GM23338 (cell line): ENCODE measurements around the gene WNT6. TPM values are rescaled to one million over a fixed set of nuclear protein-coding genes. Genes with fewer than 3 reads are reported as not detected.

ENCODE experiments used
- ATAC-seq: fragments of 200-7000 bp; cut with Tn5 transposase; 3 replicates; pipeline ENCODE4 v1.9.1; 2020
- DNase-seq: peaks from one replicate; pipeline ENCODE4 v3.0.0-alpha.2; 2015; ENCODE audit warnings: low spot score
- H2AFZ ChIP-seq: fragments of 200-600 bp; sonication (generic); 2 replicates; pipeline ENCODE4 v1.8.0; 2016; ENCODE audit warnings: antibody characterized with exemption, mild to moderate bottlenecking, moderate library complexity
- H3F3A ChIP-seq: fragments of 200-600 bp; sonication (generic); replicated peaks from 2 replicates; pipeline ENCODE4 v1.8.0; 2017; ENCODE audit warnings: antibody characterized with exemption, mixed run types, low read depth
- H3K27ac ChIP-seq: fragments of 200-600 bp; sonication (generic); 2 replicates; pipeline ENCODE4 v1.6.1; 2016; ENCODE audit warnings: low read depth
- H3K27me3 ChIP-seq: fragments of 200-600 bp; sonication (generic); 2 replicates; pipeline ENCODE4 v1.8.0; 2016; ENCODE audit warnings: mild to moderate bottlenecking, mixed run types, moderate library complexity; ENCODE audit not compliant: insufficient read depth
- H3K36me3 ChIP-seq: fragments of 200-600 bp; sonication (generic); 2 replicates; pipeline ENCODE4 v1.8.0; 2016; ENCODE audit warnings: mild to moderate bottlenecking; ENCODE audit not compliant: insufficient read depth
- H3K4me1 ChIP-seq: fragments of 200-600 bp; sonication (generic); 2 replicates; pipeline ENCODE4 v1.8.0; 2016; ENCODE audit warnings: mild to moderate bottlenecking, moderate library complexity; ENCODE audit not compliant: insufficient read depth
- H3K4me2 ChIP-seq: fragments of 200-600 bp; sonication (generic); 2 replicates; pipeline ENCODE4 v1.7.1; 2017; ENCODE audit warnings: mixed run types
- H3K4me3 ChIP-seq: fragments of 200-600 bp; sonication (generic); 2 replicates; pipeline ENCODE4 v1.6.1; 2016; ENCODE audit warnings: mixed run types
- H3K79me2 ChIP-seq: fragments of 200-600 bp; sonication (generic); replicated peaks from 2 replicates; pipeline ENCODE4 v1.8.0; 2017; ENCODE audit warnings: mild to moderate bottlenecking; ENCODE audit not compliant: insufficient read depth
- H3K9me2 ChIP-seq: fragments of 200-600 bp; sonication (generic); 2 replicates; pipeline ENCODE4 v1.8.0; 2017; ENCODE audit not compliant: insufficient read depth
- H4K20me1 ChIP-seq: fragments of 200-600 bp; sonication (generic); replicated peaks from 2 replicates; pipeline ENCODE4 v1.8.0; 2017; ENCODE audit warnings: mild to moderate bottlenecking; ENCODE audit not compliant: insufficient read depth
- H3K27ac Mint-ChIP-seq: 2 replicates; pipeline ENCODE4 v1.8.0; 2020; ENCODE audit warnings: inconsistent platforms, mild to moderate bottlenecking, moderate library complexity, mixed read lengths
- H3K27me3 Mint-ChIP-seq: 3 replicates; pipeline ENCODE4 v1.8.0; 2022; ENCODE audit warnings: low read depth, mild to moderate bottlenecking, moderate library complexity, mixed read lengths, inconsistent platforms; ENCODE audit not compliant: insufficient read depth, poor library complexity
- H3K36me3 Mint-ChIP-seq: 3 replicates; pipeline ENCODE4 v1.8.0; 2021; ENCODE audit warnings: low read depth, mild to moderate bottlenecking, inconsistent platforms, moderate library complexity, mixed read lengths
- H3K4me1 Mint-ChIP-seq: 3 replicates; pipeline ENCODE4 v1.8.0; 2020; ENCODE audit warnings: mild to moderate bottlenecking, inconsistent platforms, mixed read lengths
- H3K4me3 Mint-ChIP-seq: 3 replicates; pipeline ENCODE4 v1.8.0; 2021; ENCODE audit warnings: moderate library complexity, mild to moderate bottlenecking, inconsistent platforms, mixed read lengths
- H3K9me3 Mint-ChIP-seq: 3 replicates; pipeline ENCODE4 v1.8.0; 2020; ENCODE audit warnings: moderate library complexity, mild to moderate bottlenecking, inconsistent platforms, mixed read lengths
- EZH2phosphoT487 ChIP-seq: fragments of 200-600 bp; sonication (generic); IDR thresholded peaks from one replicate; pipeline ENCODE4 v1.8.1; 2018; ENCODE audit warnings: antibody characterized with exemption; ENCODE audit not compliant: unreplicated experiment
- JUNB ChIP-seq: IDR thresholded peaks from one replicate; pipeline ENCODE4 v1.6.1; 2016; ENCODE audit warnings: antibody characterized with exemption; ENCODE audit not compliant: unreplicated experiment
- NANOG ChIP-seq: IDR thresholded peaks from 2 replicates; pipeline ENCODE4 v1.6.1; 2016; ENCODE audit warnings: antibody characterized with exemption, borderline replicate concordance
- POLR2AphosphoS5 ChIP-seq: IDR thresholded peaks from 2 replicates; pipeline ENCODE4 v1.6.1; 2016; ENCODE audit warnings: antibody characterized with exemption, low read depth
- STAT1 ChIP-seq: IDR thresholded peaks from one replicate; pipeline ENCODE4 v1.6.1; 2016; ENCODE audit warnings: antibody characterized with exemption; ENCODE audit not compliant: unreplicated experiment
- ZNF114 ChIP-seq: fragments of 250-450 bp; sonication (Bioruptor Pico); IDR thresholded peaks from 2 replicates; pipeline ENCODE4 v1.5.0; 2020; ENCODE audit warnings: mild to moderate bottlenecking, moderate library complexity
- ZNF331 ChIP-seq: fragments of 250-450 bp; sonication (Bioruptor Pico); IDR thresholded peaks from 2 replicates; pipeline ENCODE4 v1.5.0; 2020; ENCODE audit warnings: low read depth, mild to moderate bottlenecking, moderate library complexity
- polyA plus RNA-seq: library from polyadenylated mRNA; unstranded; fragments of >200 nt; fragmentation: Nextera tagmentation; extraction: Ambion mirVana; gene quantifications from 2 replicates; pipeline ENCODE4 v1.2.1, GENCODE V29; 2016
- total RNA-seq: library from RNA; depleted of rRNA; stranded (reverse); fragments of >200 nt; shearing (Covaris generic); gene quantifications from 2 replicates; pipeline ENCODE4 v1.2.3, GENCODE V29; 2014
- TF ChIP-seq, protein P1 (sequence below): fragments of 250-450 bp; sonication (Bioruptor Pico); IDR thresholded peaks from 2 replicates; pipeline ENCODE4 v1.5.0; 2020; ENCODE audit warnings: mild to moderate bottlenecking, moderate library complexity
- TF ChIP-seq, protein P2 (sequence below), 2 experiments: fragments of 200-600 bp in 1 of 2; sonication (generic) in 1 of 2; conservative IDR thresholded peaks; 2 replicates each; pipeline versions ENCODE4 v1.5.1 to v1.6.1; 2016 to 2017; ENCODE audit warnings: antibody characterized with exemption in 2 of 2, low read depth in 2 of 2, mild to moderate bottlenecking in 2 of 2, moderate library complexity in 1 of 2

The WNT6 gene
- total and polyA plus RNA-seq, 2 experiments from 2014 or later = not detected

DNA sequence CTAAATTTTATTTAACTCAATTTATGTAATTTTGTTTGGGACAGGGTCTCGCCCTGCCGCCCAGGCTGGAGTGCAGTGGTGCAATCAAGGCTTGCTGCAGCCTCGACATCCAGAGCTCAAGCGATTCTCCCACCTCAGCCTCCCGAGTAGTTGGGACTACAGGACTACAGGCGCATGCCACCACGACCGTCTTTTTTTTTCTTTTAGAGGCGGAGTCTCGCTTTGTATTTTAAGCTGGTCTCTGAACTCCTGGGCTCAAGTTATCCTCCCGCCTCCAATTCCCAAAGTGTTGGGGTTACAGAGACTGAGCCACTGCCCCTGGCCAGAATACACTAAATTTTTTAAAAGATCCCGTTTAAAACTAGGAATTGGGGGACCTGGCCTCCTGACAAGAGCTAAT is 39.5 kb downstream of the WNT6 start (continued):
- TF ChIP-seq, protein P1, sequence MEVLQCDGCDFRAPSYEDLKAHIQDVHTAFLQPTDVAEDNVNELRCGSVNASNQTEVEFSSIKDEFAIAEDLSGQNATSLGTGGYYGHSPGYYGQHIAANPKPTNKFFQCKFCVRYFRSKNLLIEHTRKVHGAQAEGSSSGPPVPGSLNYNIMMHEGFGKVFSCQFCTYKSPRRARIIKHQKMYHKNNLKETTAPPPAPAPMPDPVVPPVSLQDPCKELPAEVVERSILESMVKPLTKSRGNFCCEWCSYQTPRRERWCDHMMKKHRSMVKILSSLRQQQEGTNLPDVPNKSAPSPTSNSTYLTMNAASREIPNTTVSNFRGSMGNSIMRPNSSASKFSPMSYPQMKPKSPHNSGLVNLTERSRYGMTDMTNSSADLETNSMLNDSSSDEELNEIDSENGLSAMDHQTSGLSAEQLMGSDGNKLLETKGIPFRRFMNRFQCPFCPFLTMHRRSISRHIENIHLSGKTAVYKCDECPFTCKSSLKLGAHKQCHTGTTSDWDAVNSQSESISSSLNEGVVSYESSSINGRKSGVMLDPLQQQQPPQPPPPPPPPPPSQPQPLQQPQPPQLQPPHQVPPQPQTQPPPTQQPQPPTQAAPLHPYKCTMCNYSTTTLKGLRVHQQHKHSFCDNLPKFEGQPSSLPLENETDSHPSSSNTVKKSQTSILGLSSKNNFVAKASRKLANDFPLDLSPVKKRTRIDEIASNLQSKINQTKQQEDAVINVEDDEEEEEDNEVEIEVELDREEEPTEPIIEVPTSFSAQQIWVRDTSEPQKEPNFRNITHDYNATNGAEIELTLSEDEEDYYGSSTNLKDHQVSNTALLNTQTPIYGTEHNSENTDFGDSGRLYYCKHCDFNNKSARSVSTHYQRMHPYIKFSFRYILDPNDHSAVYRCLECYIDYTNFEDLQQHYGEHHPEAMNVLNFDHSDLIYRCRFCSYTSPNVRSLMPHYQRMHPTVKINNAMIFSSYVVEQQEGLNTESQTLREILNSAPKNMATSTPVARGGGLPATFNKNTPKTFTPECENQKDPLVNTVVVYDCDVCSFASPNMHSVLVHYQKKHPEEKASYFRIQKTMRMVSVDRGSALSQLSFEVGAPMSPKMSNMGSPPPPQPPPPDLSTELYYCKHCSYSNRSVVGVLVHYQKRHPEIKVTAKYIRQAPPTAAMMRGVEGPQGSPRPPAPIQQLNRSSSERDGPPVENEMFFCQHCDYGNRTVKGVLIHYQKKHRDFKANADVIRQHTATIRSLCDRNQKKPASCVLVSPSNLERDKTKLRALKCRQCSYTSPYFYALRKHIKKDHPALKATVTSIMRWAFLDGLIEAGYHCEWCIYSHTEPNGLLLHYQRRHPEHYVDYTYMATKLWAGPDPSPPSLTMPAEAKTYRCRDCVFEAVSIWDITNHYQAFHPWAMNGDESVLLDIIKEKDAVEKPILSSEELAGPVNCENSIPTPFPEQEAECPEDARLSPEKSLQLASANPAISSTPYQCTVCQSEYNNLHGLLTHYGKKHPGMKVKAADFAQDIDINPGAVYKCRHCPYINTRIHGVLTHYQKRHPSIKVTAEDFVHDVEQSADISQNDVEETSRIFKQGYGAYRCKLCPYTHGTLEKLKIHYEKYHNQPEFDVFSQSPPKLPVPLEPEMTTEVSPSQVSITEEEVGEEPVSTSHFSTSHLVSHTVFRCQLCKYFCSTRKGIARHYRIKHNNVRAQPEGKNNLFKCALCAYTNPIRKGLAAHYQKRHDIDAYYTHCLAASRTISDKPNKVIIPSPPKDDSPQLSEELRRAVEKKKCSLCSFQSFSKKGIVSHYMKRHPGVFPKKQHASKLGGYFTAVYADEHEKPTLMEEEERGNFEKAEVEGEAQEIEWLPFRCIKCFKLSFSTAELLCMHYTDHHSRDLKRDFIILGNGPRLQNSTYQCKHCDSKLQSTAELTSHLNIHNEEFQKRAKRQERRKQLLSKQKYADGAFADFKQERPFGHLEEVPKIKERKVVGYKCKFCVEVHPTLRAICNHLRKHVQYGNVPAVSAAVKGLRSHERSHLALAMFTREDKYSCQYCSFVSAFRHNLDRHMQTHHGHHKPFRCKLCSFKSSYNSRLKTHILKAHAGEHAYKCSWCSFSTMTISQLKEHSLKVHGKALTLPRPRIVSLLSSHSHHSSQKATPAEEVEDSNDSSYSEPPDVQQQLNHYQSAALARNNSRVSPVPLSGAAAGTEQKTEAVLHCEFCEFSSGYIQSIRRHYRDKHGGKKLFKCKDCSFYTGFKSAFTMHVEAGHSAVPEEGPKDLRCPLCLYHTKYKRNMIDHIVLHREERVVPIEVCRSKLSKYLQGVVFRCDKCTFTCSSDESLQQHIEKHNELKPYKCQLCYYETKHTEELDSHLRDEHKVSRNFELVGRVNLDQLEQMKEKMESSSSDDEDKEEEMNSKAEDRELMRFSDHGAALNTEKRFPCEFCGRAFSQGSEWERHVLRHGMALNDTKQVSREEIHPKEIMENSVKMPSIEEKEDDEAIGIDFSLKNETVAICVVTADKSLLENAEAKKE (CRISPR knock-in tag) = no peak
- TF ChIP-seq ZNF114 = no peak

DNA sequence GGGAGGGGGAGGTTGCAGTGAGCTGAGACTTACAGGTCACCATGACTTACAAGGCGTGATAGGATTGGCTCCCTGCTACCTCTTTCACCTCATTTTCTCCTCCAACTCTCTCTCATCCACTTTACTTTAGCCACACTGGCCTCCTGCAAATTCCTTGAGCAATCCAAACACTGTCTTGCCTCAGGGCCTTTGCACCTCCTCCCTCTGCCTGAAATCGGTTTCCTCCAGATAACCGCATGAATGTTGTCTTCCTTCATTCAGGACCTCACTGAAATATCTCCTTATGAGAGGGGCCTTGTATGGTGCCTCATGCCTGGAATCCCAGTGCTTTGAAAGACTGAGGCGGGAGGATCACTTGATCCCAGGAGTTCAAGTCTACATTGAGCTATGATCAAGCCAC is 42.8 kb downstream of the WNT6 start:
- DNase-seq (no peak), ATAC-seq (no peak)
- Histone ChIP-seq H2AFZ (no peak overlapping the region), H3K4me3 (no peak overlapping the region), H3K79me2 (no peaks in the 10 kb centered on the region), H3K36me3 (no peaks in the 10 kb centered on the region), H3K27ac (no peak overlapping the region), H3K9me2 (no peaks in the 10 kb centered on the region), H3K4me1 (no peaks in the 10 kb centered on the region), H3K27me3 (peaks cover 99% of the 10 kb centered on the region), H3K4me2 (no peak overlapping the region), H4K20me1 (0 out of 2 replicates have a peak, but pooled peaks cover 4% of the 10 kb centered on the region), H3F3A (no peaks in the 10 kb centered on the region)
- H3K4me1 Mint-ChIP-seq = peaks cover 7% of the 10 kb centered on the region
- no peak overlapping the region for H3K4me3 Mint-ChIP-seq
- H3K36me3 Mint-ChIP-seq = peaks cover 3% of the 10 kb centered on the region; the same call in 1 of the 3 replicates
- H3K27ac Mint-ChIP-seq = no peak overlapping the region
- H3K27me3 Mint-ChIP-seq = peaks cover 51% of the 10 kb centered on the region
- H3K9me3 Mint-ChIP-seq = no peaks in the 10 kb centered on the region; the same call in 2 of the 3 replicates
- TF ChIP-seq EZH2phosphoT487 (no peak), JUNB (no peak), STAT1 (no peak), NANOG (no peak), POLR2AphosphoS5 (no peak), ZNF114 (no peak), ZNF331 (CRISPR knock-in tag) (no peak)
- TF ChIP-seq, protein P2, sequence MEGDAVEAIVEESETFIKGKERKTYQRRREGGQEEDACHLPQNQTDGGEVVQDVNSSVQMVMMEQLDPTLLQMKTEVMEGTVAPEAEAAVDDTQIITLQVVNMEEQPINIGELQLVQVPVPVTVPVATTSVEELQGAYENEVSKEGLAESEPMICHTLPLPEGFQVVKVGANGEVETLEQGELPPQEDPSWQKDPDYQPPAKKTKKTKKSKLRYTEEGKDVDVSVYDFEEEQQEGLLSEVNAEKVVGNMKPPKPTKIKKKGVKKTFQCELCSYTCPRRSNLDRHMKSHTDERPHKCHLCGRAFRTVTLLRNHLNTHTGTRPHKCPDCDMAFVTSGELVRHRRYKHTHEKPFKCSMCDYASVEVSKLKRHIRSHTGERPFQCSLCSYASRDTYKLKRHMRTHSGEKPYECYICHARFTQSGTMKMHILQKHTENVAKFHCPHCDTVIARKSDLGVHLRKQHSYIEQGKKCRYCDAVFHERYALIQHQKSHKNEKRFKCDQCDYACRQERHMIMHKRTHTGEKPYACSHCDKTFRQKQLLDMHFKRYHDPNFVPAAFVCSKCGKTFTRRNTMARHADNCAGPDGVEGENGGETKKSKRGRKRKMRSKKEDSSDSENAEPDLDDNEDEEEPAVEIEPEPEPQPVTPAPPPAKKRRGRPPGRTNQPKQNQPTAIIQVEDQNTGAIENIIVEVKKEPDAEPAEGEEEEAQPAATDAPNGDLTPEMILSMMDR (conservative IDR thresholded peaks at IDR 0.05; ENCODE audit: low read depth in 2 of 2) = no peak
- TF ChIP-seq, protein P1 (CRISPR knock-in tag) = no peak
